ENCODE measurements around the gene FAM193B. TPM values are rescaled to one million over a fixed set of nuclear protein-coding genes. Genes with fewer than 3 reads are reported as not detected.

FAM193B gene
- total RNA-seq, 4 donors from 2014 or later = 77.1 to 205 (median 177) TPM

- H3K27me3 ChIP-seq = no peaks in the 10 kb centered on the region
- H3K36me3 ChIP-seq = peaks cover 0 to 86% (median 0%) of the 10 kb centered on the region in 3 donors
- no peaks in the 10 kb centered on the region for H3K9me3 ChIP-seq
- no peak overlapping the region for H3K4me3 ChIP-seq
- TF ChIP-seq, protein P1, sequence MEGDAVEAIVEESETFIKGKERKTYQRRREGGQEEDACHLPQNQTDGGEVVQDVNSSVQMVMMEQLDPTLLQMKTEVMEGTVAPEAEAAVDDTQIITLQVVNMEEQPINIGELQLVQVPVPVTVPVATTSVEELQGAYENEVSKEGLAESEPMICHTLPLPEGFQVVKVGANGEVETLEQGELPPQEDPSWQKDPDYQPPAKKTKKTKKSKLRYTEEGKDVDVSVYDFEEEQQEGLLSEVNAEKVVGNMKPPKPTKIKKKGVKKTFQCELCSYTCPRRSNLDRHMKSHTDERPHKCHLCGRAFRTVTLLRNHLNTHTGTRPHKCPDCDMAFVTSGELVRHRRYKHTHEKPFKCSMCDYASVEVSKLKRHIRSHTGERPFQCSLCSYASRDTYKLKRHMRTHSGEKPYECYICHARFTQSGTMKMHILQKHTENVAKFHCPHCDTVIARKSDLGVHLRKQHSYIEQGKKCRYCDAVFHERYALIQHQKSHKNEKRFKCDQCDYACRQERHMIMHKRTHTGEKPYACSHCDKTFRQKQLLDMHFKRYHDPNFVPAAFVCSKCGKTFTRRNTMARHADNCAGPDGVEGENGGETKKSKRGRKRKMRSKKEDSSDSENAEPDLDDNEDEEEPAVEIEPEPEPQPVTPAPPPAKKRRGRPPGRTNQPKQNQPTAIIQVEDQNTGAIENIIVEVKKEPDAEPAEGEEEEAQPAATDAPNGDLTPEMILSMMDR (IDR thresholded peaks at IDR 0.05) = no peak
- no peak for TF ChIP-seq POLR2A (IDR thresholded peaks at IDR 0.05)
- no peak for DNase-seq
- H3K27ac ChIP-seq = no peak overlapping the region
- H3K4me1 ChIP-seq = no peaks in the 10 kb centered on the region
These were observed 28.2 kb downstream of the FAM193B start for GRCh38 chr5:177526191-177526590.

GRCh38 chr5:177524941-177525655 is 29.3 kb downstream of the FAM193B start:
- Histone ChIP-seq H3K27ac (no peak overlapping the region), H3K4me1 (no peaks in the 10 kb centered on the region), H3K27me3 (no peaks in the 10 kb centered on the region), H3K4me3 (no peak overlapping the region), H3K9me3 (no peaks in the 10 kb centered on the region), H3K36me3 (peaks cover 0 to 86% (median 0%) of the 10 kb centered on the region in 3 donors)
- TF ChIP-seq, protein P1 (IDR thresholded peaks at IDR 0.05) = no peak
- no peak for TF ChIP-seq POLR2A (IDR thresholded peaks at IDR 0.05)
- DNase-seq = no peak

GRCh38 chr5:177524539-177524900 is 29.8 kb downstream of the FAM193B start:
- Histone ChIP-seq H3K27ac (no peak overlapping the region), H3K4me1 (no peaks in the 10 kb centered on the region), H3K9me3 (no peaks in the 10 kb centered on the region), H3K36me3 (peaks cover 0 to 81% (median 0%) of the 10 kb centered on the region in 3 donors), H3K4me3 (no peak overlapping the region), H3K27me3 (no peaks in the 10 kb centered on the region)
- TF ChIP-seq POLR2A (IDR thresholded peaks at IDR 0.05) = no peak
- TF ChIP-seq, protein P1 (IDR thresholded peaks at IDR 0.05) = no peak
- DNase-seq = peak in 1 of 3 donors; percentile 15

GRCh38 chr5:177523711-177524538 is 30.4 kb downstream of the FAM193B start:
- H3K27ac ChIP-seq = no peak overlapping the region
- TF ChIP-seq POLR2A (IDR thresholded peaks at IDR 0.05) = no peak
- TF ChIP-seq, protein P1 (IDR thresholded peaks at IDR 0.05) = no peak
- H3K36me3 ChIP-seq = peaks cover 0 to 75% (median 0%) of the 10 kb centered on the region in 3 donors

DNA sequence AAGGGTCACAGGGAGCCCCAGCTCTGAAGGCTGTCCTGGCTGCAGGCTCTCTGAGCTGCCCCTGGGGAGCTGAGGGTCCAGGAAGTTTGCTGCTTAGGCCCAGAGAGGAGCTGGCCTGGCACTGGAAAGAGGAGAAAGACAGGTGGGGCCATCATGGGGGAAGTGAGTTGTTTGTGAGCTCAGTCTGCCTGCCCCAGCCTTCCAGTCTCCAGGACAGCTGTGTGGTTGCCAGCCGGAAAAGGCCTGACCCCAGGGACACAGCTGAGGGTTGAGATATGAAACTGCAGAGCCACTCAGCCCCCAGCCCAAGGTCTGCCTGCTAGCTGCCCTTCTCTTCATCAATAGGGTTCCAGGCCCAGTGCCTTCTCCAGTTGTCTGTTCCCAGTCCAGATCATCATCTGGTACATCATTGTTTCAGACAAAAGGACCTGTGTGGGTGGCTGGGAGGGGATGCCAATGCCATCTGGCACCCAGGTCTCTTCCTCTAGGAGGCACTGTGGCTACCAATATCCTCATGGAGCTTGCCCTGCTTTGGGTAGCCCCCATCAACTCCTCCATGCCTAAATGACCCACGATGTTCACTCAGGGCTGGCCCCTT is 33.3 kb downstream of the FAM193B start:
- H3K4me3 ChIP-seq = no peak overlapping the region
- TF ChIP-seq POLR2A (IDR thresholded peaks at IDR 0.05) = no peak
- TF ChIP-seq, protein P1 (IDR thresholded peaks at IDR 0.05) = no peak

More at GRCh38 chr5:177523711-177524538, 30.4 kb downstream of the FAM193B start:
- H3K27me3 ChIP-seq = no peaks in the 10 kb centered on the region
- no peaks in the 10 kb centered on the region for H3K4me1 ChIP-seq
- H3K9me3 ChIP-seq = no peaks in the 10 kb centered on the region
- H3K4me3 ChIP-seq = no peak overlapping the region
- peak in 1 of 3 donors; percentile 40 for DNase-seq

More for the DNA sequence above, 33.3 kb downstream of the FAM193B start:
- peak in 1 of 3 donors; percentile 43 for DNase-seq
- H3K27ac ChIP-seq = peak overlapping the region in 1 of 4 donors; percentile 8
- peaks cover 0 to 9% (median 3%) of the 10 kb centered on the region in 4 donors for H3K4me1 ChIP-seq
- H3K36me3 ChIP-seq = peaks cover 0 to 48% (median 0%) of the 10 kb centered on the region in 3 donors
- H3K9me3 ChIP-seq = no peaks in the 10 kb centered on the region
- no peaks in the 10 kb centered on the region for H3K27me3 ChIP-seq

Measured in Peyer's patch (tissue), 4 donors.